GM23248 (cell line): ENCODE measurements around the gene TFAP2D.

Experiments
- EZH2 ChIP-seq: fragments of 200-600 bp; sonication (generic); IDR thresholded peaks from 2 replicates; pipeline ENCODE4 v1.6.1; 2018; ENCODE audit warnings: antibody characterized with exemption, mild to moderate bottlenecking; ENCODE audit not compliant: insufficient read depth, poor library complexity, severe bottlenecking
- EZH2phosphoT487 ChIP-seq: fragments of 200-600 bp; sonication (generic); IDR thresholded peaks from 2 replicates; pipeline ENCODE4 v1.6.1; 2018; ENCODE audit warnings: antibody characterized with exemption, moderate library complexity, mild to moderate bottlenecking, low read depth; ENCODE audit not compliant: insufficient read depth

DNA sequence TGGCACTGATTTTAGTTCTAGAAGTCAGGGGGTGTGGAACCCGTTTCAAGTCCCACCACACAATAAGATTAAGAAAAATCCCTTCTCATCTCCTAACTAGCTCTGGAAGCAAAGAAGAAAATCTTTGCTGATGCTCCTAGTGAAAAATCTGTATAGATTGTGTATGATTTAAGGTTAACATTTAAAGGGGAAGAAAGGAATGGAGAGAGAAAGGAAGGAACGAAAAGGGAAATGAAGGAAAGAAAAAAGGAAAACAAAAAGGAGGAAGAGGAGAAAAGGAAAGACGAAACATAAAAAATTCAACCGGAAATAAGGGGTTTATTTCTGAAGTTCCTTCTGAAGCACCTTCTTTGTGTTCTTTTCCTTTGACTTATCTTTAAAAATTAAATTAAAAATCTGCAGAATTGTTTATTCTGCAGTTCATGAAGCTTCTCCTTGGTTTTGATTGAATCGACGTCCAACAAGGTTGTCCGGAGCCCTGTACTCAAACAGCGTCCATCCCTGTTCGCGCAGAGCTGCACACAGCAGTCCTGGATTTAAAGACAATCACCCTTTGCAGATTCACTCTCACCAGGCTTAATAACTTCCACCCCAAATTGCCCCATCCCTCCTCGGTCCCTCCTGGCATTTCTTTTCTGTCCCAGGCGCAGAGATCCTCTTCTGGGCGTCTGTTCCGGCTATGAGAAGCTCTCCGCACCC lies 103.8 kb downstream of the TFAP2D start:
- no peak for TF ChIP-seq EZH2
- TF ChIP-seq EZH2phosphoT487 = no peak
